ENCODE data around the gene AGPAT3.

The AGPAT3 gene

DNA sequence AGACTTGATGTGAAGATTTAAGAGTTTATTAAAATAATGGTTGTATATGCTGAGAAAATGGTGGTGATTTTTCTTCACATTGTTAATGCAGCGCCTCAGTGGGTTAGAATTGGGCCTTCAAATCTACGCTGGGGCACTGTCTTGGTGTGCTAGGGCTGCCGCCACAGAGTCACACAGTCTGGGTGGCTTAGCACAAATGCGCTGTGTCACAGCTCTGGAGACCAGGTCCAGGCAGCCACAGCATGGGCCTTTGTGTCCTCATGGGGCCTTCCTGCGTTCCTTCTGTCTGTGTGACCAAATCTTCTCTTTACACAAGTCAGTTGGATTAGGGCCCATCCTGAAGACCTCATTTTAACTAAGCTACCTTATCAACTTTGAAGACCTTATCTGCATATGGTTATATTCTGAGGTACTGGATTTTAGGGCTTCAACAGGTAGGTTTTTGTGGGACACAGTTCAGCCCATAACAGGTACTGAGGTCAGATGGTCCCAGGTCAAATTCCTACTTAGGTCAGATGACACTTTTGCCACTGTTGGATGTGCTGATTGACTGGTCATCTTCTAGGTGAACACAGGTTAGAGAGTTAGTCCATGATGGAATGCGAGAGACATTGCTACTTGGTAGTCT, 164.6 kb downstream of the AGPAT3 start:
- DNase-seq: no peak

DNA sequence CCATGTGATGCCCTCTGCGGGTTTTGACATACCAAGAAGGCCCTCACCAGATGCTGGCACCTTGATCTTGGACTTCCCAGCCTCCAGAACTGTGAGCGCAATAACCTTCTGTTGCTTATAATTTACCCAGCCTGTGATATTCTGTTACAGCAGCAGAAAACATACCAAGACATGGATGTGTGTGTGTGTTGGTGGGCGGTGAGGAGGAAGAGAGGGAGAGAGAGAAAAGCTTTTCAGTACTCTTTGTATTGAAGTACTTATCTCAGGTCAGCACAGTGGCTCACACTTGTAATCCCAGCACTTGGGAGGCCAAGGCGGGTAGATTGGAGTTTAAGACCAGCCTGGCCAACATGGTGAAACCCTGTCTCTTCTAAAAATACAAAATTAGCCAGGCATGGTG, 170.2 kb downstream of the AGPAT3 start:
- DNase-seq: no peak

All from DMS 273 treated with DMSO at 0.1 percent for 48 hours (cell line).